Keratinocyte (primary cell): ENCODE results near the gene MRPS21.

Experiments
- CTCF ChIP-seq, 3 experiments: IDR thresholded peaks in 1 of 3; conservative IDR thresholded peaks in 1 of 3; optimal IDR thresholded peaks in 1 of 3; 2 replicates in 2 of 3; 3 replicates in 1 of 3; pipeline versions ENCODE3 to v1.5.1; 2011; ENCODE audit warnings: low read length in 3 of 3, mild to moderate bottlenecking in 3 of 3, moderate library complexity in 2 of 3, control low read depth in 1 of 3, inconsistent platforms in 1 of 3; ENCODE audit not compliant: insufficient read depth in 2 of 3; ENCODE audit errors: extremely low read depth in 1 of 3
- EZH2 ChIP-seq: IDR thresholded peaks from one replicate; pipeline ENCODE4 v1.6.1; 2012; ENCODE audit warnings: inconsistent platforms, mild to moderate bottlenecking, low read length, moderate library complexity

- TF ChIP-seq CTCF (optimal IDR thresholded peaks at IDR 0.05 in 1 of 3, IDR thresholded peaks at IDR 0.05 in 1 of 3, conservative IDR thresholded peaks at IDR 0.05 in 1 of 3; ENCODE audit: extremely low read depth in 1 of 3, insufficient read depth in 2 of 3, low read length in 3 of 3) (no peak), EZH2 (no peak)
These were observed 39.1 kb downstream of the MRPS21 start for GRCh38 chr1:150332651-150333290.
